ENCODE measurements around the gene ZKSCAN2. TPM values are rescaled to one million over a fixed set of nuclear protein-coding genes. Genes with fewer than 3 reads are reported as not detected.

Gene ZKSCAN2
- total and polyA plus RNA-seq, 2 of the 8 experiments (the other 6 are each of a cell fraction or from before 2014, with no cell fraction given): 2.2 to 11.6 TPM

DNA sequence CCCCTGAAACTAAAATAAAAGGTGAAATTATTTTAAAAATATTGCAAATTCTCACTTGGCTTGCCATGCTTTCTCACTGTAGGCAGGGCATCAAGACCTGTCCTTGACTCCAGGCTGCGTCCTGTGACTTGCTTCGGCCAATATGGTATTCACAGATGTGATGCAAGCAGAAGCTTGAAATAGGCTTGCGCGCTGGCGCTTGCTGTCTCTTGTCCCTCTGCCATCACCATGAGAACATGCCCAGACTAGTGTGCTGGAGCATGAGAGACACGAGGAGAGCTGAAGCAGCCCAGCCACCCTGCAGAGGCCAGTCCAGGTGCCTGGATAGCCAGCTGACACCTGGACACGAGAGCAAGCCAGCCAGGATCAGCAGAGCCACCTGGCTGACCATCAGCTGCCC, 21.8 kb upstream of the ZKSCAN2 start:
- Histone ChIP-seq H3K36me3 (ENCODE audit: control insufficient read depth in 2 of 4, insufficient read depth in 4 of 4, low read length in 3 of 4) (no peaks in the 10 kb centered on the region; a peak in 1 of 8 replicates), H3K56ac (replicated peaks; ENCODE audit: insufficient read length, low read depth, low read length) (no peak overlapping the region), H2BK15ac (ENCODE audit: low read length) (no peak overlapping the region), H3K18ac (ENCODE audit: extremely low read depth, low read length) (no peak overlapping the region), H3K27ac (ENCODE audit: low read depth, low read length) (no peak overlapping the region), H3K79me1 (ENCODE audit: low read depth, low read length) (no peaks in the 10 kb centered on the region; the same call in 1 of the 2 replicates), H3K4me2 (ENCODE audit: insufficient read depth in 1 of 2, low read depth in 2 of 2, low read length in 2 of 2) (no peak overlapping the region), H3K23ac (ENCODE audit: insufficient read length) (no peak overlapping the region), H2BK120ac (replicated peaks; ENCODE audit: low read depth, low read length) (no peak overlapping the region), H3K9me3 (ENCODE audit: insufficient read depth in 2 of 2, low read depth in 1 of 2, low read length in 1 of 2) (peaks cover 0 to 4% of the 10 kb centered on the region in 2 experiments; a peak in 1 of 4 replicates), H4K91ac (replicated peaks; ENCODE audit: insufficient read length, low read length) (no peak overlapping the region), H4K8ac (ENCODE audit: extremely low read depth, insufficient read depth, low read length) (peak overlapping the region; percentile 18; the same call in 1 of the 2 replicates), H3K4me1 (replicated peaks in 1 of 4; ENCODE audit: control insufficient read depth in 3 of 4, insufficient read depth in 4 of 4, low read length in 3 of 4) (no peaks in the 10 kb centered on the region), H2AK5ac (ENCODE audit: low read depth, low read length) (no peak overlapping the region; the same call in 1 of the 2 replicates), H3K4ac (replicated peaks; ENCODE audit: insufficient read length, low read depth, low read length) (no peak overlapping the region), H3K27me3 (replicated peaks in 1 of 4; ENCODE audit: control insufficient read depth in 3 of 4, extremely low read depth in 1 of 4, insufficient read depth in 3 of 4, low read length in 3 of 4) (no peaks in the 10 kb centered on the region), H3K79me2 (ENCODE audit: control insufficient read depth in 1 of 2, insufficient read depth in 2 of 2, low read length in 2 of 2) (no peaks in the 10 kb centered on the region), H2BK20ac (ENCODE audit: low read length) (no peak overlapping the region), H3K9ac (replicated peaks in 1 of 4; ENCODE audit: extremely low read depth in 1 of 4, low read depth in 3 of 4, low read length in 3 of 4) (no peak overlapping the region), H2BK5ac (ENCODE audit: low read depth, low read length) (peak overlapping the region; percentile 39; the same call in 1 of the 2 replicates), H4K20me1 (replicated peaks in 1 of 2; ENCODE audit: control insufficient read depth in 1 of 2, insufficient read depth in 2 of 2, low read length in 2 of 2) (no peaks in the 10 kb centered on the region), H2BK12ac (ENCODE audit: low read depth, low read length) (peak overlapping the region; percentile 33; the same call in 1 of the 2 replicates), H3K4me3 (ENCODE audit: extremely low read depth in 1 of 4, insufficient read depth in 2 of 4, low read depth in 3 of 4, low read length in 4 of 4) (no peak overlapping the region), H3K23me2 (ENCODE audit: low read depth, low read length) (no peaks in the 10 kb centered on the region), H2AFZ (ENCODE audit: low read length) (no peak overlapping the region), H3K14ac (ENCODE audit: insufficient read length) (no peak overlapping the region), H4K5ac (ENCODE audit: insufficient read length, low read depth, low read length) (no peak overlapping the region)
- DNase-seq (ENCODE audit: low read depth in 1 of 2, low spot score in 2 of 2) (no peak), FAIRE-seq (no peak)
- ChIA-PET POLR2A (ENCODE audit: partially characterized antibody) (interaction anchor here (0.6 kb wide), 1 partner anchor 13 kb away, joined by 3 read pairs; no protein-coding TSS in a partner anchor), CTCF (ENCODE audit: partially characterized antibody) (interaction anchor here (0.9 to 2.1 kb wide), 4 partner anchors 18 to 353 kb away, joined by 3 to 6 read pairs (median 4); no protein-coding TSS in a partner anchor)
- WGBS, 2 experiments (ENCODE audit: extremely low coverage in 1 of 2, insufficient coverage in 1 of 2, insufficient read length in 1 of 2, insufficient replicate concordance in 2 of 2, low coverage in 1 of 2, low lambda C conversion rate in 2 of 2, missing lambda C conversion rate in 1 of 2): 93% methylated on average over 7 of the region's 7 CpGs; no CpG with 5 or more reads in 1 of the 2 experiments
- TF ChIP-seq JUN (IDR thresholded peaks at IDR 0.05; ENCODE audit: low read depth, low read length): no peak
- no peak for TF ChIP-seq RFX5 (IDR thresholded peaks at IDR 0.05; ENCODE audit: borderline replicate concordance, low read depth, low read length)
- TF ChIP-seq KDM1A (IDR thresholded peaks at IDR 0.05; ENCODE audit: borderline replicate concordance, low read length): no peak
- no peak for TF ChIP-seq SIX5 (IDR thresholded peaks at IDR 0.05; ENCODE audit: low read depth, low read length)
- TF ChIP-seq PHF8 (conservative IDR thresholded peaks at IDR 0.05; ENCODE audit: low read depth, low read length): no peak
- TF ChIP-seq, protein P1, sequence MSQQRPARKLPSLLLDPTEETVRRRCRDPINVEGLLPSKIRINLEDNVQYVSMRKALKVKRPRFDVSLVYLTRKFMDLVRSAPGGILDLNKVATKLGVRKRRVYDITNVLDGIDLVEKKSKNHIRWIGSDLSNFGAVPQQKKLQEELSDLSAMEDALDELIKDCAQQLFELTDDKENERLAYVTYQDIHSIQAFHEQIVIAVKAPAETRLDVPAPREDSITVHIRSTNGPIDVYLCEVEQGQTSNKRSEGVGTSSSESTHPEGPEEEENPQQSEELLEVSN (IDR thresholded peaks at IDR 0.05): no peak
- no peak for TF ChIP-seq KDM5A (IDR thresholded peaks at IDR 0.05; ENCODE audit: low read length)
- TF ChIP-seq MAFK (IDR thresholded peaks at IDR 0.05; ENCODE audit: low read depth, low read length): no peak
- no peak for TF ChIP-seq JUND (IDR thresholded peaks at IDR 0.05; ENCODE audit: low read length)

All from H1 (cell line).